ENCODE measurements around the gene CYP2W1. TPM values are rescaled to one million over a fixed set of nuclear protein-coding genes. Genes with fewer than 3 reads are reported as not detected.
A peak's percentile ranks its signal among the peaks of the same experiment; 100 is the strongest.

Gene CYP2W1
- total RNA-seq, 1 donor from 2014 or later = not detected

DNA sequence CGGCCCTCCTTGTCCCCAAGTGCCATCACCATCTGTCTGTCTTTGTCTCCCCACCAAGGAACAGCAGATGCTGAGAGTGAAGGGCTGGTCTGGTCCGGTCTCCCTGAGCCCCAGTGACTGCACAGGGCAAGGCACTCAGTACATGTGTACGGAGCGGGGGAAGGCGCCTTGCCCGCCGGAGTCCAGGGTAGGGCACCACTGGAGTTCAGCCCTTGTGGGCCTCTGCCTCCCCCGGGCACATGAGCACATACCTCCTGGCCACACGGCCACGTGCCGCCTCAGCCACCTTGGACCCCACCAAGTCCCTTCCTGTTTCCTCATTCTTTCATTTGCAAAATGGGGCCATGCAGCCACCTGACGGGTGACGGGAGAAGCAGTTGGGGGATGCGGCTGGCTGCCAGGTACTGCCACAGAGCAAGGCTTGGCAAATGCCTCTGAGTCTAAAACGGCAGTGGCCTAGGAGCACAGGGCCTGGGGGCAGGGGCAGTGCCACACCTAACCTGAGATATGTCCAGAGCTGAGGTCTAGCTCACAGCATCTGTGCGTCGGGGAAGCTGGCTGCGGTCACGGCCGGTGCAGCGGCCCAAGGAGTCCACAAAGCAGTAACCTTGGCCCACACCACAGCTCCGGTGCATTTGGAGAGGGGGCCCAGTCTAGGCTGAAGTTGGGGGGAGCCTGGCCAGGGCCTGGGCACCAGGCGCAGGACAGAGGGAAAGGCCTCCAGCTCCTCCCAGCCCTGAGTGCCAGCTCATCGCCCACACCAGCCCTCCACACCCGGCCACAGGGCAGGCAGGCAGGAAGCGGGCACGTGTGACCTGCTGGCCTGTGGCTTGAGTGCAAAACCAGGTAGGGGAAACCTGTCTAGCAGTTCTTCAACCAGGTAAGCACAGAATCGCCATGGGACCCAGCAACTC, 33.7 kb upstream of the CYP2W1 start:
- Mint-ChIP-seq H3K9me3 (ENCODE audit: low read depth) (no peaks in the 10 kb centered on the region), H3K36me3 (ENCODE audit: low read depth) (no peaks in the 10 kb centered on the region), H3K4me3 (ENCODE audit: unreplicated experiment) (no peak overlapping the region), H3K27ac (ENCODE audit: unreplicated experiment) (no peak overlapping the region), H3K27me3 (ENCODE audit: low read depth) (peaks cover 1% of the 10 kb centered on the region), H3K4me1 (ENCODE audit: low read depth) (no peaks in the 10 kb centered on the region)
- DNase-seq (ENCODE audit: low spot score) = peak; percentile 89
- TF ChIP-seq, protein P1, sequence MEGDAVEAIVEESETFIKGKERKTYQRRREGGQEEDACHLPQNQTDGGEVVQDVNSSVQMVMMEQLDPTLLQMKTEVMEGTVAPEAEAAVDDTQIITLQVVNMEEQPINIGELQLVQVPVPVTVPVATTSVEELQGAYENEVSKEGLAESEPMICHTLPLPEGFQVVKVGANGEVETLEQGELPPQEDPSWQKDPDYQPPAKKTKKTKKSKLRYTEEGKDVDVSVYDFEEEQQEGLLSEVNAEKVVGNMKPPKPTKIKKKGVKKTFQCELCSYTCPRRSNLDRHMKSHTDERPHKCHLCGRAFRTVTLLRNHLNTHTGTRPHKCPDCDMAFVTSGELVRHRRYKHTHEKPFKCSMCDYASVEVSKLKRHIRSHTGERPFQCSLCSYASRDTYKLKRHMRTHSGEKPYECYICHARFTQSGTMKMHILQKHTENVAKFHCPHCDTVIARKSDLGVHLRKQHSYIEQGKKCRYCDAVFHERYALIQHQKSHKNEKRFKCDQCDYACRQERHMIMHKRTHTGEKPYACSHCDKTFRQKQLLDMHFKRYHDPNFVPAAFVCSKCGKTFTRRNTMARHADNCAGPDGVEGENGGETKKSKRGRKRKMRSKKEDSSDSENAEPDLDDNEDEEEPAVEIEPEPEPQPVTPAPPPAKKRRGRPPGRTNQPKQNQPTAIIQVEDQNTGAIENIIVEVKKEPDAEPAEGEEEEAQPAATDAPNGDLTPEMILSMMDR (IDR thresholded peaks at IDR 0.05) = no peak

DNA sequence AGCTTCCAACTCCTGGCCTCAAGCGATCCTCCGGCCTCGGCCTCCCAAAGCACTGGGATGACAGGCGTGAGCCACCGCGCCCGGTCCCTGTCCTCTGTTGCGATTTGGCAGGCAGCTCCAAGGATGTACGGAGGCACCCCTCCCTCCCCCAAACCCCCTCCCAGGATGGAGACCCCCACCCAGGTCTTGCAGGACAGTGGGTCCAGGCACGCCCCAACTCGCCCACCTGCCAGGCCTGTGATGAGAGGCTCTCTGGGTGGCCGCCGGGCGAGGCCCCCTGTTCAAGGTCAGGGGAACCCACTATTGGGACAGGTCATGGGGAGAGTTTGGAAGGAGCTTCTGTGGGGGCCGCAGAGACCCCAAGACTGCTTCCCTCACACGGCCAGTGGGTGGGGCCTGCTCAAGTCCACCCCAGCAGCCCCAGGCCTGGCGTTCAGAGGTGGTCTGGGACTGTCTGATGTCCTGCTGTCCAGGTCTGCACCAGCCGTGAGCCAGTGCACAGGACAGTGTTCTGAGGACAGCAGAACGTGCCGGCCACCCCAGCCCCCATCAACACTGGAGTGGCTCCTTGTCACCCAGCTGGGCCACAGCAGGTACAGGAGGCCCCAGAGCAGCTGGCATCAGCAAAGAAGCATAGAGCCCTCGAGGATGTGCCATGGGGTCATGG, 31.0 kb upstream of the CYP2W1 start:
- Mint-ChIP-seq H3K4me3 (ENCODE audit: unreplicated experiment) (no peak overlapping the region), H3K9me3 (ENCODE audit: low read depth) (no peaks in the 10 kb centered on the region), H3K4me1 (ENCODE audit: low read depth) (peaks cover 4% of the 10 kb centered on the region), H3K36me3 (ENCODE audit: low read depth) (no peaks in the 10 kb centered on the region), H3K27me3 (ENCODE audit: low read depth) (peaks cover 1% of the 10 kb centered on the region), H3K27ac (ENCODE audit: unreplicated experiment) (no peak overlapping the region)
- TF ChIP-seq, protein P1 (IDR thresholded peaks at IDR 0.05) = no peak
- DNase-seq (ENCODE audit: low spot score) = peak; percentile 81

DNA sequence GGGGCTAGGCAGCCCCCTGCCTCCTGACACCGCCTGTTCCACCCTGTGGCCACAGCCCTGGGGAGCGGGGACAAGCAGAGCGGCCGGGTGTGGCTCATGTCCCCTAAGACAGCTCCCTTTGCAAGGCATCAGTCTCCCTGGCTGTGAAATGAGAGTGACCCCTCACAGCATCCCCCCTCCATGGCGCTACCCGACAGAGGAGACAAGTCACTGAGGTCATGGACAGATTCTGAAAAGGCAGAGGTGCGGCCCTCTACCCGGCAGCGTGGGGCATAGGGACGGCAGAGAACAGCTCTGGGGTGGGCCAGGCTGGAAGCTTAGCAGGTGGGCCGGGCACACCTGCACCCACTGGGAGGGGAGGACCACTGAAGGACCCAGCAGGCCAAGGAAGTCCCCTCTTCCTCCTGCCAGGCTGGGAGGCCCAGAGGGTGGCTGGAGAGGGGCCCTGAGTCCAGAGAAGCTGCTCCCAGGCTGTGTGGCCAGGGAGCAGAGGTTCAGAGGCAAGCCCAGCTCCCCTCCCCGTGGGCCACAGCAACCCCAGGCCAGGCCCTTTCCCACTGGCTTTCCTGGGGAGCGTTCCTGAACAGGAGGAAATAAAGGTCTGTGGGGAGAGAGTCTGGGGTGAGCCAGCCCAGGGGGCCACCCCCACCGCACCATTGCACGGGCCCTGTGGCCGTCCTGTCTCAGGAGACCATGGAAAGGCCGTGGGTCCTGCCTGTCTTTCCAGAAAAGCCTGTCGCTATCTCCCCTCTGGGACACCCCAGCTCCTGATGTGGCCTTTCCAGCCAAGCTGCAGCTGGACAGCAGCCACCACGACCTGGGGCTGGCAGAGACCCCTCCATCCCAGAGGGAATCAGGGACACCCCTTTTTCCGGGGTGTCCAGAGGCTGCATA, 30.2 kb upstream of the CYP2W1 start:
- TF ChIP-seq, protein P1 (IDR thresholded peaks at IDR 0.05) = no peak
- Mint-ChIP-seq H3K27me3 (ENCODE audit: low read depth) (peaks cover 1% of the 10 kb centered on the region), H3K36me3 (ENCODE audit: low read depth) (no peaks in the 10 kb centered on the region), H3K4me1 (ENCODE audit: low read depth) (peaks cover 4% of the 10 kb centered on the region), H3K27ac (ENCODE audit: unreplicated experiment) (no peak overlapping the region), H3K9me3 (ENCODE audit: low read depth) (no peaks in the 10 kb centered on the region), H3K4me3 (ENCODE audit: unreplicated experiment) (no peak overlapping the region)
- peak; percentile 81 for DNase-seq (ENCODE audit: low spot score)

DNA sequence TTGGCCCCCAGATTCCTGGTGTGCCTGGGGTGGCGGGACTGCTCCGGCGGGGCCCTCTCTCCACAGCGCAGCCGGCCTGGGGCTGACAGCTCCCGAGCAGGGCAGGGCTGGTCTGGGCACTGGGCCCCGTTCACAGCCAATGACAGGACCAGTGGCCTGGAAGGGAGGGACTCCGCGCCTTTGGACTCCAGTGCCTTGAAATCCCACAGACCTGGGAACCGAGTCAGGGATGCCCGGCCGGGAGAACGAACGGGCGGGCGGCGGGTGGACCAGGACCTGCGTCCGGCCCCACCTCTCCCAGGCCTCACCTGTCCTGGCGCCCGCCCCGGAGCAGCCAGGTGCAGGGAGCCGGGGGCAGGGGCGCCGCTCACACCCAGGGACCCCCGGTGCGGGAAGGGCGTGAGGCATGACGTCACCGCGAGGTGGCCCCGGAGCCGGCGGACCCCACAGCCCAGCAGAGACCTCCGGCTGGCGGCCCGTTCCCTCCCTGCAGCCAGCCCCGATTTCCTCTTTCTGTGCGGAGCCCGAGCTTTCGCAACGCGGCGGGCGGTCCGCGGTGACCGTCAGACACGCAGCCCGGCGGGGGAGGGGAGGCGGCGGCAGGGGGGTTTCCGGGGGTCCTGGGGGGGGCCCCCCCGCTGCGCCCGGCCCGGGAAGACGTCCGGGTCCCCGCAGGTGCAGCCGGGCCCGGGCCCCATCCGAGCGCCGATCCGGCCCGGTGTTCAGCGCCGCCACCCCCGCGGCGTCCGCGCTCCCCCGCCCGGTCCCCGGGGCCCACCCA, 29.2 kb upstream of the CYP2W1 start:
- H3K4me1 Mint-ChIP-seq (ENCODE audit: low read depth) = peaks cover 4% of the 10 kb centered on the region
- no peaks in the 10 kb centered on the region for H3K9me3 Mint-ChIP-seq (ENCODE audit: low read depth)
- no peak overlapping the region for H3K27ac Mint-ChIP-seq (ENCODE audit: unreplicated experiment)
- peak overlapping the region; percentile 53 for H3K4me3 Mint-ChIP-seq (ENCODE audit: unreplicated experiment)
- no peaks in the 10 kb centered on the region for H3K27me3 Mint-ChIP-seq (ENCODE audit: low read depth)
- DNase-seq (ENCODE audit: low spot score) = peak; percentile 81
- no peaks in the 10 kb centered on the region for H3K36me3 Mint-ChIP-seq (ENCODE audit: low read depth)
- TF ChIP-seq, protein P1 (IDR thresholded peaks at IDR 0.05) = no peak
